Right lobe of liver (tissue), 6 donors: ENCODE measurements around the gene KIRREL2. TPM values are rescaled to one million over a fixed set of nuclear protein-coding genes. Genes with fewer than 3 reads are reported as not detected.

ENCODE experiments used
- ATAC-seq, 4 donors: fragments of 200-7000 bp; cut with Tn5 transposase; one replicate each; pipeline ENCODE4 v1.9.1; 2020; ENCODE audit warnings: mild to moderate bottlenecking in 4 of 4, moderate library complexity in 4 of 4
- DNase-seq, 3 donors: peaks; one replicate each; pipeline ENCODE4 v3.0.0-alpha.2; 2020
- H3K27ac ChIP-seq, 3 donors: fragments of 200-600 bp; one replicate each; pipeline ENCODE4 v1.8.0; 2022
- H3K27me3 ChIP-seq, 2 donors: fragments of 200-600 bp; one replicate each; pipeline ENCODE4 v1.8.0; 2022
- H3K36me3 ChIP-seq, 4 donors: fragments of 200-600 bp; sonication (generic) in 1 of 4; one replicate each; pipeline versions ENCODE4 v1.5.1 to v1.8.0; 2017 to 2022; ENCODE audit warnings: control low read depth in 1 of 4
- H3K4me1 ChIP-seq, 4 donors: fragments of 200-600 bp; sonication (generic) in 1 of 4; one replicate each; pipeline versions ENCODE4 v1.5.1 to v1.8.0; 2017 to 2022; ENCODE audit warnings: control low read depth in 1 of 4
- H3K4me3 ChIP-seq, 3 donors: fragments of 200-600 bp; one replicate each; pipeline ENCODE4 v1.8.0; 2022
- H3K9me3 ChIP-seq, 4 donors: fragments of 200-600 bp; sonication (generic) in 1 of 4; one replicate each; pipeline versions ENCODE4 v1.5.1 to v1.8.0; 2017 to 2022; ENCODE audit warnings: control low read depth in 1 of 4
- POLR2A ChIP-seq: fragments of 450-650 bp; IDR thresholded peaks from one replicate; pipeline ENCODE4 v1.6.1; 2017; ENCODE audit warnings: antibody characterized with exemption, mild to moderate bottlenecking
- WGBS: methylation state at CpG from one replicate; pipeline ENCODE4 v1.1.6; 2018; ENCODE audit warnings: low coverage, low lambda C conversion rate; ENCODE audit not compliant: insufficient coverage; ENCODE audit errors: missing lambda C conversion rate; 5-methylcytosine and 5-hydroxymethylcytosine counted together
- intact Hi-C, 2 donors: fragments of 100-400 bp; cut with DNase I; formaldehyde crosslinking; loops; one replicate each; pipeline versions ENCODE4 v1.11.2 to v1.14.1; 2022
- total RNA-seq, 6 experiments: library from RNA; depleted of rRNA in 2 of 6; stranded (reverse); fragments of >200 nt in 2 of 6; fragmentation: NEBNext Ultra II Directional in 3 of 6; extraction: Animal tissue kit (Norgen Biotek cat#: 25700) in 3 of 6; gene quantifications; one replicate each; pipeline versions ENCODE4 v1.1.0 to v1.2.4, GENCODE V29; 2016 to 2023
- TF ChIP-seq, protein P1 (sequence below), 4 donors: fragments of 200-600 bp in 3 of 4; fragments of 450-650 bp in 1 of 4; IDR thresholded peaks; one replicate each; pipeline versions ENCODE4 v1.5.1 to v1.8.0; 2016 to 2022; ENCODE audit warnings: antibody characterized with exemption in 4 of 4, mild to moderate bottlenecking in 2 of 4
- donor health status: DM: no; HTN: yes; CAD: no.
- donor health status: DM: no; HTN: no; CAD: no.
- donor health status: DM: no; HTN: no; CAD: no.
- donor health status: DM: no; HTN: yes; CAD: no.
- donor health status: DM: no; HTN: yes; CAD: no.

KIRREL2 gene
- total RNA-seq, 6 experiments from 2014 or later: not detected

- intact Hi-C loops: no loop called here
- Histone ChIP-seq H3K36me3 (peaks cover 0 to 5% (median 0%) of the 10 kb centered on the region in 4 donors), H3K4me3 (peak overlapping the region; percentile 58 to 86 (median 71)), H3K27ac (peak overlapping the region in 2 of 3 donors; percentile 57 to 82), H3K9me3 (no peaks in the 10 kb centered on the region), H3K4me1 (peaks cover 0 to 17% (median 3%) of the 10 kb centered on the region in 4 donors), H3K27me3 (no peaks in the 10 kb centered on the region)
- 34% methylated on average over 11 of the region's 11 CpGs for WGBS
- ATAC-seq (peak in 2 of 4 donors; percentile 1 to 9), DNase-seq (no peak)
- no peak for TF ChIP-seq POLR2A
- TF ChIP-seq, protein P1, sequence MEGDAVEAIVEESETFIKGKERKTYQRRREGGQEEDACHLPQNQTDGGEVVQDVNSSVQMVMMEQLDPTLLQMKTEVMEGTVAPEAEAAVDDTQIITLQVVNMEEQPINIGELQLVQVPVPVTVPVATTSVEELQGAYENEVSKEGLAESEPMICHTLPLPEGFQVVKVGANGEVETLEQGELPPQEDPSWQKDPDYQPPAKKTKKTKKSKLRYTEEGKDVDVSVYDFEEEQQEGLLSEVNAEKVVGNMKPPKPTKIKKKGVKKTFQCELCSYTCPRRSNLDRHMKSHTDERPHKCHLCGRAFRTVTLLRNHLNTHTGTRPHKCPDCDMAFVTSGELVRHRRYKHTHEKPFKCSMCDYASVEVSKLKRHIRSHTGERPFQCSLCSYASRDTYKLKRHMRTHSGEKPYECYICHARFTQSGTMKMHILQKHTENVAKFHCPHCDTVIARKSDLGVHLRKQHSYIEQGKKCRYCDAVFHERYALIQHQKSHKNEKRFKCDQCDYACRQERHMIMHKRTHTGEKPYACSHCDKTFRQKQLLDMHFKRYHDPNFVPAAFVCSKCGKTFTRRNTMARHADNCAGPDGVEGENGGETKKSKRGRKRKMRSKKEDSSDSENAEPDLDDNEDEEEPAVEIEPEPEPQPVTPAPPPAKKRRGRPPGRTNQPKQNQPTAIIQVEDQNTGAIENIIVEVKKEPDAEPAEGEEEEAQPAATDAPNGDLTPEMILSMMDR (IDR thresholded peaks at IDR 0.05): no peak
Observed at GRCh38 chr19:35813043-35813890, 43.4 kb upstream of the KIRREL2 start.

DNA sequence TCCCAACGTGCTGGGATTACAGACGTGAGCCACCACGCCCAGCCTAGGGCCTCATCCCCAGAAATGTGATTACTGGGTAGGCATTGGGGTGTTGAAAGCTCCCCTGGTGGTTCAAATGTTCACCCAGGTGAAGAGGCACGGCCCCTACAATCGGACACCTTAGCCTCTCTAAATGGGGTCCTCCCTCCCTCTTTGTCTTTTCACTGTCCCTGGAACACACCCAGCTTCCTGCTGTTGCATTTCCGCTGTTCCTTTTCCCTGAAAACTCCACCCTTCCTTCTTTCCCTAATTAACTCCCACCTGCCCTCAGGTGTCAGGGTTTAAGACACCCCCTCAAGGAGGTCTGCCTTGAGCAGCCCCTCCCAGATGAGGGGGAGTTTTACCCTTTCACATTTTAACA, 40.4 kb upstream of the KIRREL2 start:
- H3K9me3 ChIP-seq: no peaks in the 10 kb centered on the region
- ATAC-seq: no peak
- intact Hi-C loops: no loop called here
- no peaks in the 10 kb centered on the region for H3K36me3 ChIP-seq
- 74% methylated on average over 3 of the region's 6 CpGs for WGBS
- H3K27ac ChIP-seq: no peak overlapping the region
- TF ChIP-seq POLR2A: no peak
- TF ChIP-seq, protein P1 (IDR thresholded peaks at IDR 0.05): no peak
- no peaks in the 10 kb centered on the region for H3K27me3 ChIP-seq
- H3K4me1 ChIP-seq: peaks cover 0 to 6% (median 0%) of the 10 kb centered on the region in 4 donors
- no peak overlapping the region for H3K4me3 ChIP-seq
- no peak for DNase-seq

GRCh38 chr19:35816846-35817245, 39.9 kb upstream of the KIRREL2 start:
- 93% methylated on average over 6 of the region's 9 CpGs for WGBS
- H3K4me1 ChIP-seq: peaks cover 0 to 6% (median 0%) of the 10 kb centered on the region in 4 donors
- no peaks in the 10 kb centered on the region for H3K27me3 ChIP-seq
- intact Hi-C loops: no loop called here
- no peak overlapping the region for H3K27ac ChIP-seq
- no peaks in the 10 kb centered on the region for H3K9me3 ChIP-seq
- ATAC-seq (no peak), DNase-seq (no peak)
- H3K4me3 ChIP-seq: no peak overlapping the region
- H3K36me3 ChIP-seq: no peaks in the 10 kb centered on the region
- no peak for TF ChIP-seq POLR2A
- TF ChIP-seq, protein P1 (IDR thresholded peaks at IDR 0.05): no peak

GRCh38 chr19:35818445-35818844, 38.3 kb upstream of the KIRREL2 start:
- intact Hi-C loops: no loop called here
- Histone ChIP-seq H3K27ac (no peak overlapping the region), H3K27me3 (no peaks in the 10 kb centered on the region), H3K4me3 (no peak overlapping the region), H3K36me3 (no peaks in the 10 kb centered on the region), H3K9me3 (no peaks in the 10 kb centered on the region), H3K4me1 (peaks cover 0 to 6% (median 0%) of the 10 kb centered on the region in 4 donors)
- WGBS: 77% methylated on average over 2 of the region's 3 CpGs
- TF ChIP-seq, protein P1 (IDR thresholded peaks at IDR 0.05): no peak
- TF ChIP-seq POLR2A: no peak
- DNase-seq: no peak
- no peak for ATAC-seq
